Measurements from ENCODE around the gene KLHL22.

KLHL22 gene

DNA sequence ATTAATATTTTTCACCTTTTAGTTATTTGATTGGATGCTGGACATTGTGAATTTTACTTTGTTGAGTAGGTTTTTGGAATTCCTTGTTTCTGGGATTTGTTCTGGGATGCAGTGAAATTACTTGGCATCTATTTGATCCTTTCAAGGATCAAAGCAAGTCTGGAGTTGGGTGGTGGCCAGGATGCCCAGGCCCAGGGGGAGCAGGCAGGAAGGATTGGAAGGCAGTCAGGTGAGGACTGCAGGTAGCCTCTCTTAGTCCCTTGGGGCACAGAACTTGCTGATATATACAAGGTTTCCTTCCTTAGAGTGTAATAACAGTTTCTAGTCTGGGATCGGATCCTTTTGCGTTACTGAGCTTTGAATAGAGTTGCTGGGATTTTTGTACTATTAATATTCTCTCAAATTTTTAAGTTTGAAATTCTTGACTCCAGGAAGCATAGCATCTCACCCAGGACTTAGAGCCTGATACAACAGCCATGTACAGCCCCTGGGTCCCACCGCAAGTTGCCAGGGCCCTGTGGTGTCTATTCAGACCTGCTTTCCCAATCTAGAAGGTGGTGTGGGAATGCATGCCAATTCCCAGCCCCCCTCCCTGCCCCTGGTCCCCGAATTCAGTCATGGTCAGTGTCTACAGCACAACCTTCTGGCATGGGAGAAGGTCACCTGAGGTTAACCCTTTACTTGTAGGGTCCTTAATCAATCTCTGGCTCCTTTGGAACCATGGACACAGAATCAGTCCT, 95.6 kb downstream of the KLHL22 start:
- no peak for DNase-seq (ENCODE audit: low spot score)
- in situ Hi-C loops (cut with MboI; ENCODE audit: low sequenced_read_pairs, unreplicated experiment): no loop called here
- no peak for TF ChIP-seq CTCF (IDR thresholded peaks at IDR 0.05; ENCODE audit: borderline replicate concordance, control extremely low read depth, extremely low read depth, insufficient read depth, missing control alignments)

DNA sequence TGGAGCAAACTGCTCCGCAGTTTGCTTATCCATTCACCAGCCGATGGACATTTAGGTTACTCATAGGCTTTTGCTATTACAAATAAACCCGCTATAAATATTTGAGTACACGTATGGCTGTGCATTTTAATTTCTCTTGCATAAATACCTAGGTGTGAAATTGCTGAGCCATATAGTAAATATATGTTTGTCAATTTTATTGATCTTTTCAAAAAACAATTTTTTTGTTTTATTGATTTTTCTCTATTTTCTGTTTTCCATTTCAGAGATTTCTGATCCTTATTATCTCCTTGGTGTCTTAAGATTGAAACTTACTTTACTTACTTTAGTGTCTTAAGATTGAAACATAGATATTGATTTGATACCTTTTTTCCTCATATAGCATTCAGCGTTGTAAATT, 97.2 kb downstream of the KLHL22 start:
- in situ Hi-C loops (cut with MboI; ENCODE audit: low sequenced_read_pairs, unreplicated experiment): no loop called here
- TF ChIP-seq CTCF (IDR thresholded peaks at IDR 0.05; ENCODE audit: borderline replicate concordance, control extremely low read depth, extremely low read depth, insufficient read depth, missing control alignments): no peak

DNA sequence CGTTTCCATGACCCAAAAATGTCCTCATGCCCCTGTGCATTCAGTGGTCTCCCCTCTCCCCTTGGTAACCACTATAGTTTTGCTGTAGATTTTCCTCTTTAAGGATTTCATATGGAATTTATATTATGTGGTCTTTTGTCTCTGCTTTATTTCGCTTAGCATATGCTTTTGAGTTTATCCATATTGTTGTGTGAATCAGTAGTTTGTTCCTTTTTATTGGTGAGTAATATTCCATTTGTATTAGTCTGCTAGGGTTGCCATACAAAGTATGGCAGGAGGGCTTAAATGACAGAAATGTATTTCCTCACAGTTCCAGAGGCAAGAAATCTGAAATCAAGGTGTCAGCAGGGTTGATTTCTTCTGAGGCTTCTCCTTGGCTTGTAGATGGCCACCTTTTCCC, 98.1 kb downstream of the KLHL22 start:
- TF ChIP-seq CTCF (IDR thresholded peaks at IDR 0.05; ENCODE audit: borderline replicate concordance, control extremely low read depth, extremely low read depth, insufficient read depth, missing control alignments): no peak
- in situ Hi-C loops (cut with MboI; ENCODE audit: low sequenced_read_pairs, unreplicated experiment): no loop called here
- no peak for DNase-seq (ENCODE audit: low spot score)

More for the DNA sequence above, 97.2 kb downstream of the KLHL22 start:
- no peak for DNase-seq (ENCODE audit: low spot score)

DNA sequence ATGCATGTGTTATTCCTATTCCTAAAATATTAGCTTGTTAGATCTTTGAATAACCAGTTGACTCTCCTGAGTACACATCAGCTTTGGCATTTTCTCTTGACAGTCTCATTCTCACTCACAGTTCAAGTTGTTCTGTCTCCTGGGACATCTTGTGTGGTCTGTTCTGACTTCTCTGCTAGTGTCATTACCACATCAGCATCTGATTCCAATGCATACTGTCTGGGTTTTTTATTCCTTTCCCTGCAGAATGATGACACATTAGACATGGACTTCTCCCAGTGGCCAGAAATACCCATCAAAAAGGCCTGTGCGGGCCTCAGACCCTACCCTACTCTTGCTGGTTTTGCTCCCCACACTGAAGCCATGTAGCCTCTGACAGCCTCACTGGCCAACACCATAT, 99.0 kb downstream of the KLHL22 start:
- in situ Hi-C loops (cut with MboI; ENCODE audit: low sequenced_read_pairs, unreplicated experiment): no loop called here
- DNase-seq (ENCODE audit: low spot score): no peak
- no peak for TF ChIP-seq CTCF (IDR thresholded peaks at IDR 0.05; ENCODE audit: borderline replicate concordance, control extremely low read depth, extremely low read depth, insufficient read depth, missing control alignments)

DNA sequence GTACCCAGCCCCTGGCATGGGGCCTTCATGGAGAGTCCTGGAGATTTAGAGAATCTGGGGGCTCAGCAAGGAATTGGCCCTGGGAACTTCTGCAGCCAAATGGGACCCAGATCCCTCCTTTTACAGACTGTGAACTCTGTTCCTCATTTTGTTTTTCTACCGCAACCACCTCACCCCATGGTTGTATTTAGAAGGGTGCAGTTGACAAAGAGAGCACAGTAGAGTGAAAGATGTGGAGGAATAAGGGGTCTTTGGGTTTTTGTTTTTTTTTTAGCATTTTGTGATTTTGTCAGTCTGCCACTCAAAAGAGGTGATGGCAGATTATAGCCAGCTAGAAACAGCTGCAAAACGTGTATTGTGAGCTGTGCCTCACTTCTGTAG, 99.7 kb downstream of the KLHL22 start:
- TF ChIP-seq CTCF (IDR thresholded peaks at IDR 0.05; ENCODE audit: borderline replicate concordance, control extremely low read depth, extremely low read depth, insufficient read depth, missing control alignments): no peak
- in situ Hi-C loops (cut with MboI; ENCODE audit: low sequenced_read_pairs, unreplicated experiment): no loop called here
- no peak for DNase-seq (ENCODE audit: low spot score)

GRCh38 chr22:20395181-20395906, 100.3 kb downstream of the KLHL22 start:
- TF ChIP-seq CTCF (IDR thresholded peaks at IDR 0.05; ENCODE audit: borderline replicate concordance, control extremely low read depth, extremely low read depth, insufficient read depth, missing control alignments): no peak
- in situ Hi-C loops (cut with MboI; ENCODE audit: low sequenced_read_pairs, unreplicated experiment): no loop called here

More at GRCh38 chr22:20395181-20395906, 100.3 kb downstream of the KLHL22 start:
- no peak for DNase-seq (ENCODE audit: low spot score)
